A673 (cell line): ENCODE data around the gene NEDD4L. TPM values are rescaled to one million over a fixed set of nuclear protein-coding genes. Genes with fewer than 3 reads are reported as not detected.

ENCODE experiments used
- BruUV-seq: library from RNA; stranded (reverse); fragments of 400-500 nt; replicated peaks from 2 replicates; lab custom pipeline; 2021; lab: Mats Ljungman, UMichigan
- CTCF ChIA-PET: fragments of 300-600 bp; sonication (Branson Sonifier 250); formaldehyde crosslinking; loops from one replicate; lab custom pipeline; 2022; ENCODE audit warnings: antibody characterized with exemption; lab: Charles Lee
- POLR2A ChIA-PET: fragments of 300-600 bp; sonication (Branson Sonifier 250); formaldehyde crosslinking; loops from one replicate; lab custom pipeline; 2022; ENCODE audit warnings: antibody characterized with exemption; ENCODE audit not compliant: low non-redundant PET; lab: Charles Lee
- DNase-seq: peaks from one replicate; pipeline ENCODE4 v3.0.0-alpha.2; 2015; ENCODE audit warnings: low spot score
- H3K27ac ChIP-seq: fragments of 200-600 bp; sonication (generic); 2 replicates; pipeline ENCODE4 v1.5.1; 2016; ENCODE audit warnings: mixed run types, low read depth, mild to moderate bottlenecking, mixed read lengths, antibody characterized with exemption, low read length; ENCODE audit not compliant: poor library complexity, severe bottlenecking
- H3K27me3 ChIP-seq: fragments of 200-600 bp; sonication (generic); replicated peaks from 2 replicates; pipeline ENCODE4 v1.6.1; 2017; ENCODE audit warnings: mixed run types, low read depth, mild to moderate bottlenecking, mixed read lengths, antibody characterized with exemption, low read length; ENCODE audit not compliant: insufficient read depth, poor library complexity
- H3K36me3 ChIP-seq: fragments of 200-600 bp; sonication (generic); 2 replicates; pipeline ENCODE4 v1.6.1; 2016; ENCODE audit warnings: mixed run types, mild to moderate bottlenecking, mixed read lengths, antibody characterized with exemption, low read length; ENCODE audit not compliant: insufficient read depth, poor library complexity, severe bottlenecking
- H3K4me1 ChIP-seq: fragments of 200-600 bp; sonication (generic); 2 replicates; pipeline ENCODE4 v1.6.1; 2017; ENCODE audit warnings: mixed run types, mild to moderate bottlenecking, mixed read lengths, antibody characterized with exemption, low read length; ENCODE audit not compliant: insufficient read depth, poor library complexity, severe bottlenecking
- H3K4me3 ChIP-seq: fragments of 200-600 bp; sonication (generic); 2 replicates; pipeline ENCODE4 v1.5.1; 2016; ENCODE audit warnings: low read depth, mixed run types, mild to moderate bottlenecking, mixed read lengths, low read length; ENCODE audit not compliant: poor library complexity, severe bottlenecking
- H3K9me3 ChIP-seq: fragments of 200-600 bp; sonication (generic); 2 replicates; pipeline ENCODE4 v1.6.1; 2016; ENCODE audit warnings: mixed run types, low read depth, mild to moderate bottlenecking, mixed read lengths, antibody characterized with exemption, low read length; ENCODE audit not compliant: poor library complexity, severe bottlenecking
- EZH2 ChIP-seq: fragments of 200-600 bp; sonication (generic); IDR thresholded peaks from 2 replicates; pipeline ENCODE4 v1.6.1; 2017; ENCODE audit warnings: borderline replicate concordance, low read depth, mild to moderate bottlenecking, mixed read lengths, antibody characterized with exemption, low read length; ENCODE audit not compliant: poor library complexity, severe bottlenecking
- intact Hi-C: fragments of 100-400 bp; cut with micrococcal nuclease; formaldehyde crosslinking; loops from one replicate; pipeline ENCODE4 v1.10.0; 2022; ENCODE audit not compliant: unreplicated experiment
- total RNA-seq: library from RNA; stranded (reverse); gene quantifications from 2 replicates; pipeline ENCODE4 v1.2.3, GENCODE V29; 2021
- TF ChIP-seq, protein P1 (sequence below): fragments of 300-800, 200-600 bp; sonication (generic); conservative IDR thresholded peaks from 2 replicates; pipeline ENCODE4 v1.5.1; 2017; ENCODE audit warnings: low read depth, mild to moderate bottlenecking, antibody characterized with exemption, low read length, moderate library complexity, mixed read lengths

Gene NEDD4L
- total RNA-seq, 1 experiment from 2014 or later: 15.3 TPM

DNA sequence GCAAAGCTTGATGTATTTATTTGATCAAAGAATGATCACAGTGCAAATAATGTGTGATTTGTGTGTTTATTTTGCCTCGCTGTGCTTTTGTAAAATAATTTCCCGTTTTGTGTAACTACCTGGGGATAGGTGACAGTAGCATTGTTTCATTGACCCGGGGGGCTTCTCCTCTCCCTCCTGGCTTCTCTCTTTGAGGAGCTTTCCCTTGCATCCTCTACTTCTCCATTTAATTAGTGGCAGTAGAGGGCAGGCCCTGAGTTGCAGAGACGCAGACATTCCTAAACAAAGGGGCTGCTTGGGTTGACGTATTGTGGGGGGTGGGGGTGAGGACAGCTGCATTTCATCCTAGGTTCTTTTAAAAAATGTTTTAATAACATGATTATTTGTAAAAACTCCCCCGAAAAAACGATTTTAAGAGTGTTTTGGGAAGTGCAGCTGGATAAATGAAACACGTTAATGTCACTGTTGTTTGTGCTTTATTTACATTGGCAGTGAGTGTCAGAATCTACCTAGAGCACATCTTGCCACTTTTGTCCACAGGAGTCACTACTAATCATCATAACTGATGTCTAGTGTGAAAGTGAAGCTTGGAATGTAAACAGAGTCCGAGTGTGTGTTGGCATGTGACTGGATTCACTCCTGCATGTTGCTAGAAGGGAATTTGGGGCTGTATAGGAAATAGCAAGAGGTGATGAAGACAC is 2.2 kb downstream of the NEDD4L start:
- TF ChIP-seq, protein P1, sequence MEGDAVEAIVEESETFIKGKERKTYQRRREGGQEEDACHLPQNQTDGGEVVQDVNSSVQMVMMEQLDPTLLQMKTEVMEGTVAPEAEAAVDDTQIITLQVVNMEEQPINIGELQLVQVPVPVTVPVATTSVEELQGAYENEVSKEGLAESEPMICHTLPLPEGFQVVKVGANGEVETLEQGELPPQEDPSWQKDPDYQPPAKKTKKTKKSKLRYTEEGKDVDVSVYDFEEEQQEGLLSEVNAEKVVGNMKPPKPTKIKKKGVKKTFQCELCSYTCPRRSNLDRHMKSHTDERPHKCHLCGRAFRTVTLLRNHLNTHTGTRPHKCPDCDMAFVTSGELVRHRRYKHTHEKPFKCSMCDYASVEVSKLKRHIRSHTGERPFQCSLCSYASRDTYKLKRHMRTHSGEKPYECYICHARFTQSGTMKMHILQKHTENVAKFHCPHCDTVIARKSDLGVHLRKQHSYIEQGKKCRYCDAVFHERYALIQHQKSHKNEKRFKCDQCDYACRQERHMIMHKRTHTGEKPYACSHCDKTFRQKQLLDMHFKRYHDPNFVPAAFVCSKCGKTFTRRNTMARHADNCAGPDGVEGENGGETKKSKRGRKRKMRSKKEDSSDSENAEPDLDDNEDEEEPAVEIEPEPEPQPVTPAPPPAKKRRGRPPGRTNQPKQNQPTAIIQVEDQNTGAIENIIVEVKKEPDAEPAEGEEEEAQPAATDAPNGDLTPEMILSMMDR: no peak
- H3K27me3 ChIP-seq: no peaks in the 10 kb centered on the region
- peaks cover 3% of the 10 kb centered on the region for H3K4me1 ChIP-seq
- H3K9me3 ChIP-seq: no peaks in the 10 kb centered on the region
- CTCF ChIA-PET: no interaction called here
- peak overlapping the region; percentile 87 for H3K4me3 ChIP-seq
- H3K27ac ChIP-seq: no peak overlapping the region
- intact Hi-C loops: loop anchor here (10.0 kb wide), 2 partner anchors 279 to 401 kb away; no protein-coding TSS in a partner anchor
- DNase-seq: no peak
- no peaks in the 10 kb centered on the region for H3K36me3 ChIP-seq
- POLR2A ChIA-PET: no interaction called here
- no TSS peak for BruUV-seq

DNA sequence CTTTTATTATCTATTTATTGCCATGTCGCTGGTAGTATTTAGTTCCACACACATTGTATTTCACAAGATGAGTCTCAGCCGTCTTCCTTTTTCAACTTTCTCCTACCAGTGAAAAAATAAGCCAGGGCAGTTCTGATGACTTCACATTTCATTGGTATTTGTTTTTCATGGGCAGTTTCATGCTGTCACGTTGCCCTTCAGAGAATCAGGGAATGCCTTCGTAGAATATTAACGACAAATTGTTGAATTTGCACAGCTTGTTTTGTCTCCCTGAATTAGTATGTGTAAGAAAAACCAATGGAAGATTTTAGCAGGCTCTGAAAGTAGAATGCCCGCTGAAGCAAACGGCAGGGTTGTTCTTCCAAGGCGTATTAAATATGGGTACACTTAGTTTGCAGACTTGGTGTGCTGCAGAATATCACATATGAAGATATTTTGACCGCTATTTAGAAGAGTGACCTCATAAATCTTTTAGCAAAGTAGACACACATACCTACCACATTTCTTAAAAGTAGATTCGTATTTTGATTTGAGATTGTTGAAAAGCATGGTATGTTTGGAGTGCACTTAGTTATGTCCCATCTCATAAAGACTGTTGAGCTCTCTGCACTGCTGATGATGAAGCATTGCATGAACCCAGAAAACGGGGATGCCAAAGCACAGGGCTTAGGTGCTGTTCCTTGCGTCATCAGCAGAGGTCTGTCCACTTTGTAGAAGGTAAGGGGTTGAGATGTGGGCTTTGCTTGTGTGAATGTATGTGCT is 2.9 kb downstream of the NEDD4L start:
- intact Hi-C loops: loop anchor here (10.0 kb wide), 2 partner anchors 278 to 402 kb away; no protein-coding TSS in a partner anchor
- Histone ChIP-seq H3K27me3 (no peaks in the 10 kb centered on the region), H3K4me3 (no peak overlapping the region), H3K9me3 (no peaks in the 10 kb centered on the region), H3K4me1 (no peaks in the 10 kb centered on the region), H3K36me3 (no peaks in the 10 kb centered on the region), H3K27ac (no peak overlapping the region)
- no TSS peak for BruUV-seq
- ChIA-PET POLR2A (no interaction called here), CTCF (no interaction called here)
- TF ChIP-seq EZH2: no peak
- TF ChIP-seq, protein P1: no peak
- DNase-seq: no peak

DNA sequence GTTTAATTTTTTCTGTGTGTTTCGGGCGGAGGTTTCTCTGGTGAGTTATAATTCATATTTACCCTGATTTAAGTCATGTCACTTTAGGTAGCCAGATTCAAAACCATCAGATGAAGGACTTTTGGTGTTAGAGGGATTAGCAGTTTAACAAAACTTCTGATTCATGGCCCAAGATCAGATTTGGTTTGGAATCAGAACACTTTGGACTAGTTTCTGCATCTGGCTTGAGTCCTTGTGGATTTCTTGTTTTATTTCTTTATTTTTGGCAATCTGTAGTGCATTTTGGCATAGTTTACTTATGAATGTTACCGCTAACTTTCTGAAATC is 3.5 kb downstream of the NEDD4L start:
- DNase-seq: no peak
- BruUV-seq: no TSS peak
- no peaks in the 10 kb centered on the region for H3K36me3 ChIP-seq
- no peaks in the 10 kb centered on the region for H3K9me3 ChIP-seq
- no peaks in the 10 kb centered on the region for H3K27me3 ChIP-seq
- intact Hi-C loops: loop anchor here (10.0 kb wide), 2 partner anchors 277 to 403 kb away; no protein-coding TSS in a partner anchor
- POLR2A ChIA-PET: no interaction called here
- CTCF ChIA-PET: no interaction called here
- no peak overlapping the region for H3K27ac ChIP-seq
- TF ChIP-seq, protein P1: no peak
- no peak for TF ChIP-seq EZH2
- H3K4me3 ChIP-seq: no peak overlapping the region
- H3K4me1 ChIP-seq: no peaks in the 10 kb centered on the region
